Retinal pigment epithelial cell (primary cell): ENCODE results near the gene CLIP2.
"Not testable (repeated sequence)": the region's sequence is repeated elsewhere in the genome, so short reads cannot be mapped to it uniquely, and the experiment has no call there.

Source experiments
- DNase-seq: peaks from one replicate; pipeline ENCODE4 v3.0.0-alpha.2; 2010; ENCODE audit warnings: low read depth
- H3K4me3 ChIP-seq: 2 replicates; pipeline ENCODE4 v1.5.1; 2011; ENCODE audit warnings: mild to moderate bottlenecking, low read length, control low read depth, moderate library complexity
- TF ChIP-seq, protein P1 (sequence below): conservative IDR thresholded peaks from 2 replicates; pipeline ENCODE4 v1.5.1; 2011; ENCODE audit warnings: low read depth, low read length, control low read depth, inconsistent platforms

Gene CLIP2

DNA sequence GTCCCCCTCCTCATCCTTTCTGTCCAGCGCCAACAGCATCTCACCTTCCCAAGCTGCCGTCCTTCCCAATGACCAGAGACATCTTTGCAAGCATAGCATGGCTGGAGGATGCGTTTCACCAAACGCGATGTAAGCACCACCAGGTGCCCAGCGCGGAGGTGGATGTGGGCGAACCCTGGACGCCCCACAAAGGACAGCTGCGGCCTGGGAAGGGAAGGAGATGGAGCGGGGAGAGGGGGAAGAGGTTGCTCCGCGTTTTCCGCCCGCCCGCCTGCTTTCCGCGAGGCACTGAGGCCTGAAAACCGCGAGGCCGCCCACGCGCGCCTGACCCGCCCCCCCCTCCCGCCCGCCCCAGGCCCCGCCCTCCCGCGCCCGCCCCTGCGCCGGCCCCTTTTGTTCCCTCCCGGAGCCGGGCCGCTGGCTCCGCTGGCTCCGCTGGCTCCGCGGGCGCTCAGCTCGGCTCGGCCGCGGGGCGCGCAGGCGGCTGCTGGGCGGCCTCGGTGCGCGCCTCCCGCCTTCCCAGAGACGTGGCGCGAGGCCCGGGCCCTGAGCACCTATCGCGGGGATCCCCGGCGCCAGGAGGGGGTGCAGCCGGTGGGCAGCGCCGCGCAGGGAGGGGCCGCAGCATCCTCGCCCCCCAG is at the start of gene CLIP2:
Gene CLIP2 (plus strand): TSS at position 390 of the 641 bp plus-strand sequence. CDS start 28,140 bp downstream, outside the sequence.
- peak within 1 kb of the TSS; percentile 80 for H3K4me3 ChIP-seq
- TF ChIP-seq, protein P1, sequence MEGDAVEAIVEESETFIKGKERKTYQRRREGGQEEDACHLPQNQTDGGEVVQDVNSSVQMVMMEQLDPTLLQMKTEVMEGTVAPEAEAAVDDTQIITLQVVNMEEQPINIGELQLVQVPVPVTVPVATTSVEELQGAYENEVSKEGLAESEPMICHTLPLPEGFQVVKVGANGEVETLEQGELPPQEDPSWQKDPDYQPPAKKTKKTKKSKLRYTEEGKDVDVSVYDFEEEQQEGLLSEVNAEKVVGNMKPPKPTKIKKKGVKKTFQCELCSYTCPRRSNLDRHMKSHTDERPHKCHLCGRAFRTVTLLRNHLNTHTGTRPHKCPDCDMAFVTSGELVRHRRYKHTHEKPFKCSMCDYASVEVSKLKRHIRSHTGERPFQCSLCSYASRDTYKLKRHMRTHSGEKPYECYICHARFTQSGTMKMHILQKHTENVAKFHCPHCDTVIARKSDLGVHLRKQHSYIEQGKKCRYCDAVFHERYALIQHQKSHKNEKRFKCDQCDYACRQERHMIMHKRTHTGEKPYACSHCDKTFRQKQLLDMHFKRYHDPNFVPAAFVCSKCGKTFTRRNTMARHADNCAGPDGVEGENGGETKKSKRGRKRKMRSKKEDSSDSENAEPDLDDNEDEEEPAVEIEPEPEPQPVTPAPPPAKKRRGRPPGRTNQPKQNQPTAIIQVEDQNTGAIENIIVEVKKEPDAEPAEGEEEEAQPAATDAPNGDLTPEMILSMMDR = no peak
- DNase-seq = no peak

DNA sequence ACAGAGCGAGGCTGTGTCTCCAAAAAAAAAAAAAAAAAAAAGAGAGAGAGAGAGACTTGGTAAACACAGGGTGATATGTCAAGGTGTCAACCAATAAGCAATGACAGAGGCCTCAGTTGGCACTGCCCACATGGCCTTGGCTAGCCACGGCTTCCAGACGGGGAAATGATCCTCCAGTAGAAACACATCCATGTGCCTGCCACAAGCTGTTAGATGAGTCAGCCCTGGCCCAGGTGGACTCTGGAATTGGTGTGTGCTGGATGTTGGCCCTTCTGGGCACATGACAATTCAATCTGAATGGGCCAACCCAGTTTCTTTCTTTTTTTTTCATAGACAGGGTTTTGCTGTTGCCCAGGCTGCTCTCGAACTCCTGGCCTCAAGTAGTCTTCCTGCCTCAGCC is 48.7 kb upstream of the CLIP2 start:
- DNase-seq = no peak
- no peak overlapping the region for H3K4me3 ChIP-seq
- TF ChIP-seq, protein P1 = no peak

- TF ChIP-seq, protein P1 = no peak
- DNase-seq = no peak
- H3K4me3 ChIP-seq = no peak overlapping the region
Measured at GRCh38 chr7:74242122-74242443, 47.1 kb upstream of the CLIP2 start.

DNA sequence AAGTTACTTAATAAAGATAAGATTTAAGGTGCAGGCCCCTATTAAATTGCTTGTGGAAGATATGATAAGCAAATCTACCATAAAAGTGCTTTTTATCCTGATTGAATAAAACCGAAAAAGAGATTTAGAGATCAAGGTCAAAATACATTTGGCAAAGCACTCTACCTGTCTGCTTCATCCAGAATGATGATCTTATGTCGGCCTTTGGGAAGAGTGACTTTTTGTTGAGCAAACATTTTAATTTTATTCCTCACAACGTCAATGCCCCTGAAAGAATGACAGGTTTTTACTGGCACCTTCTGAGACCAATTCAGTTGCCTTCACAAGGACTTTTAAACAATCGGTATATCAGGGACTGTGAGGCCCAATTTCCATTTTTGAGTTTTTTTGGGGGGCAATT is 42.7 kb upstream of the CLIP2 start:
- TF ChIP-seq, protein P1 = no peak
- H3K4me3 ChIP-seq = no peak overlapping the region
- no peak for DNase-seq

- no peak overlapping the region for H3K4me3 ChIP-seq
- DNase-seq = no peak
- TF ChIP-seq, protein P1 = no peak
Measured at GRCh38 chr7:74248156-74248555, 41.1 kb upstream of the CLIP2 start.

- DNase-seq, H3K4me3 ChIP-seq: not testable (repeated sequence)
Measured at GRCh38 chr7:74249058-74249457, 40.1 kb upstream of the CLIP2 start.

GRCh38 chr7:74252893-74253292 is 36.3 kb upstream of the CLIP2 start:
- DNase-seq = no peak
- TF ChIP-seq, protein P1 = no peak
- H3K4me3 ChIP-seq = peak overlapping the region; percentile 94
